NCI-H446 treated with DMSO at 0.1 percent for 48 hours (cell line): ENCODE measurements around the gene TUBB8.
"Not testable (repeated sequence)": the region's sequence is repeated elsewhere in the genome, so short reads cannot be mapped to it uniquely, and the experiment has no call there.

Experiments used
- DNase-seq: peaks from one replicate; lab custom pipeline; 2025; lab: John Stamatoyannopoulos, UW

Gene TUBB8

DNA sequence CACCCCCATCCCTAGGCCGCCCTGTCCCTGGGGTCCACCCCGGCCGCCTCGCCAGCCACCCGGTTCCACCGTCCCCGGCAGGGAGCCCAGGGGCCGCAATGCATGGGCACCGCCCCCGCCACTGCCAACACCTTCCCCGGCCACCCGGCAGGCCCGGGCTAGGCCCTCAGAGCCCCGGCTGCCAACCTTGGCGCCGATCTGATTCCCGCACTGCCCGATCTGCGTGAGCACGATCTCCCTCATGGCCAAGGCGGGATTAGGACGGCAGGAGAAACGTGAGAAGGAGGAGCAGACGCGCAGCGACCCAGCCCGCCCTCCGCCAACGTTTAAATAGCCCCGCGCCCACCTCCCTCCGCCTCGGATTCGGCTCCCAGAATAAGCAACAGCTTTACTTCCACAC, at the start of gene TUBB8:
TSS of gene TUBB8 (minus strand) at position 301 of the 400 bp plus-strand sequence. CDS start at position 243, 58 bp downstream.
- no peak for DNase-seq

GRCh38 chr10:96466-96865, 47.4 kb upstream of the TUBB8 start:
- DNase-seq, result no peak

GRCh38 chr10:95356-96115, 46.4 kb upstream of the TUBB8 start:
- DNase-seq, result no peak

DNA sequence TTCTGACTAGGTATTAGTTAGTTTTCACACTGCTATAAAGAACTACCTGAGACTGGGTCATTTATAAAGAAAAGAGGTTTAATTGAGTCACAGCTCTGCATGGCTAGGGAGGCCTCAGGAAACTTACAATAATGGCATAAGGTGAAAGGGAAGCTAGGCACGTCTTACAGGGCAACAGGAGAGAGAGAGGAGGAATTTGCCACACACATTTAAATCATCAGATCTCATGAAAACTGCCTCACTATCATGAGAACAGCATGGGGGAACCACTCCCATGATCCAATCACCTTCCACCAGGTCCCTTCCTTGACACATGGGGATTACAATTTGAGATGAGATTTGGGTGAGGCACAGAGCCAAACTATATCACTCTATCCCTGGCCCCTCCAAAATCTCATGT, 45.5 kb upstream of the TUBB8 start:
- no peak for DNase-seq

- DNase-seq, result no peak
Observed at GRCh38 chr10:92846-93245, 43.8 kb upstream of the TUBB8 start.

- no peak for DNase-seq
Observed at GRCh38 chr10:92153-92552, 43.1 kb upstream of the TUBB8 start.

DNA sequence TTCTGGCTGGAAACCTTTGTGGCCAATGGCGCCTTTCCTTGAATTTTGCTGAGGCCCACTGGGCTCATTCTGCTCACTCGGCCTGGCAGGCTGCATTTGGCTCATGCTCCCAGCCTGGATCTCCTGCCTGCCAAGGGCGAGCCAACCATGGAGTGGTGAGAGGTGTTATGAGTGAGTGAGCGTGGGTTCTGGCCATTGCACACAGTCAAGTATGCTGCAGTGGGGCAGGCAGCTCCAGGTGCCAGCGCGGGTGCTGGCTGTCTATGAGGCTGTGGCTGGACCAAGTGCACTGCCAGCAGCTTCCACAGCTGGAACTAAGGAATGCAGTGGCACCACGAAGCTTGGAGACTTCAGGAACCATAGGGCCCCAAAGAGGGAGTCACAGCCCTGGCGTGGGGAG, 42.2 kb upstream of the TUBB8 start:
- no peak for DNase-seq

- DNase-seq, result no peak
Observed at GRCh38 chr10:90161-90560, 41.1 kb upstream of the TUBB8 start.

DNA sequence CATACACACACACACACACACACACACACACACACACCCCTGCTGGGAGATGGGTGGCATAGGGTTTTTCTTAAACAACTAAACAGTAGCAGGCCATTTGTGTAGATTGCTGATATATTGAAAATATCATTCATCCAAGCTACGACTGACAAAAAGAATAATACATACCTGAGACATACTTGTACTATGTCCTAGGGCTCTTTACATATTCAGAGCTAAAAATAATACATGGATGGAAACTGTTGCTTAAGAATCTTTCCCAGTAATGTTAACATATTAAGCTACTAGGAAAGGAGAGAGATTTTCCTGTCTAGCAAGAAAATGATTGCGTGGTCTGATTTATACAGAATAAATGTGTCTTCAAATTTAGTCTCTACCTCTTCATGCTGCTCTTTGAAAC, 40.2 kb upstream of the TUBB8 start:
- no peak for DNase-seq

DNA sequence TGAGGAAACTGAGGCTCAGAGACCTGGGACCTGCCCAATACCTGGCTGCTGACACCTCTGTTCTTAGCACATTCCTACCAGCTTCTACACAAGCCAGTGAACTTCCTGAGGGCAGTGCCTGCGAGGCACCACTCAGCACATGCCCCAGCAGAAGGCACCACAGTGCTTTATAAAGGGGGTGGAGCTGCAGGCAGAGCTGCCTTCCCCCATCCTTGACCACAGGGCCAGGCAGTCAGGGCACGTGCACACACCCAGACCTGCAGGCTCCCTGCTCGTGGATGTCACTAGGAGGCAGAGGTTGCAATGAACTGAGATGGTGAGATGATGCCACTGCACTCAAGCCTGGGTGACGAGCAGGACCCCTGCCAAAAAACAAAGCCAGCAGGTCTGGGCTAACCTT, 39.2 kb upstream of the TUBB8 start:
- no peak for DNase-seq

GRCh38 chr10:87177-88080, 38.3 kb upstream of the TUBB8 start:
- DNase-seq, result no peak

DNA sequence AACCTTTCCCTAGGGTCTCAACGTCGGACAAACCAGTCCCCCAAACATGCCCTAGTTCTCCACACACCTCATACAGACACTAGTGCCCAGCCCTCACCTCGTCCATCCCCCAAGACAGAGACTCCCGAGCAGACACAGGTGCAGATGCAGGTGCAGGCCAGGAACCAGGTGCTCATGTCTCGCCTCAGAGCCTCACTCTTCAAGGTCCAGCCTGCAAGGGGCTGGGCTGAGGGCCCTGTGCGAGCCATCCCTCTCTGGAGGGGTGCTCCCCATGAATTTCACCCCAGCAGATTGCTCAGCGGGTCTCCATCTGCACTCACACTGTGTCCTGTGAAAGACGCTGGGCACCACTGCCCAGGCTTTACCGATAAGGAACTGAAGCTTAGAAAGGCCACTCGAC, 36.9 kb upstream of the TUBB8 start:
- DNase-seq, result no peak

DNA sequence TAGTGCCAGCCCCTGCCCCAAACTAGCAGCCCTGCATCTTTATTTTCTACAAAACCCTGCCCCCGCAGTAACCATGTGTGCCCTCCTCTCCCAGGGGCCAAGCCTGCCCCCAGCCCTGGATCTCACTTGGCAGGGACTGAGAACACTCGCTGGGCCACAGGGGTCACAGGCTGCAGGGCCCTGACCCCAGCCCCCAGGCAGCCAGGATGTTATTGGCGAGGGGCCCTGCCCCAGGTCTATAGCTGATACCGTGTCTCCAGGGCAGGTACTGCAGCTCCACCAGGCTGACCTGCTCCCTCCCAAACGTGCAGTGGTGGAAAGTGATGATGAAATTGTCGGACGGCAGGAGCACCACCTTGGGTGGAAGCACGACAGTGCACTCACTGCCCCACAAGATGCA, 35.9 kb upstream of the TUBB8 start:
- no peak for DNase-seq

GRCh38 chr10:83930-84530, 34.9 kb upstream of the TUBB8 start:
- DNase-seq, result no peak

GRCh38 chr10:80477-81105, 31.5 kb upstream of the TUBB8 start:
- no peak for DNase-seq

DNA sequence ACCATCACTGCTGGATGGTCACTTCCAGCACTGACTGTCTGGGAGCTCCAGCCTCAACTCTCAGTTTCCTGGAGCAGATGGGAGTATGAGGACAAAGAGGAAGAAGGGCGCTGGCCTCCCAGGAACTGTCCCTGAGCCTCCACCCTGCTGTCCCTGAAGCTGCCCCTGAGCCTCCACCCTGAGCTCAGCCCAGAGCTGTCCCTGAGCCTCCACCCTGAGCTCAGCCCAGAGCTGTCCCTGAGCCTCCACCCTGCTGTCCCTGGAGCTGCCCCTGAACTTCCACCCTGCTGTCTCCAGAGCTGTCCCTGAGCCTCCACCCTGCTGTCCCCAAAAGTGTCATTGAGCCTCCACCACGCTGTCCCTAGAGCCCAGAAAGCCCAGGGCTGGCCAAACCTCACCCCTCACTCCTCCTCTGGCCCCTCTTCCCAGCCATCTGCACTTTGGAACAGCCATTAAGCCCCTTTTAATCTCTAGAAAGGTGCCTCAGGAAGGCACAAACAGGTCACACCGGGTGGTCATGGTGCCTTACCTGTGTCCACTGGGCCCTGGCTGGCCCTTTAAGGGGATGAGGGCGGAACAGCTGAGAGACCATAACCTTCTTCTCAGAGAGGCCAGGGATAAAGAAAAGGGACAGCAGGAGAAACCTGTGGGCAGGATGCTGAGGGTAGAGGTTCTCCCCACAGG, 30.6 kb upstream of the TUBB8 start:
- DNase-seq, result no peak

GRCh38 chr10:78556-78955, 29.5 kb upstream of the TUBB8 start:
- no peak for DNase-seq

DNA sequence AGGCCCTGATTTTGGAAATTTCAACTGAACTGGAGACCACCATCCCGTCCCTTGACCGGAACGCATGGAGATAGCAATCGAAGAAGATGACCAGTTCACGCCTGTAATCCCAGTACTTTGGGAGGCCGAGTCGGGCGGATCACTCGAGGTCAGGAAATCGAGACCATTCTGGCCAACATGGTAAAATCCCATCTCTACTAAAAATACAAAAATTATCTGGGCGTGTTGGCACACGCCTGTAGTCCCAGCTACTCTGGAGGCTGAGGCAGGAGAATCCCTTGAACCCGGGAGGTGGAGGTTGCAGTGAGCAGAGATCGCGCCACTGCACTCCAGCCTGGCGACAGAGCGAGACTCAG, 25.1 kb upstream of the TUBB8 start:
- DNase-seq, result not testable (repeated sequence)

DNA sequence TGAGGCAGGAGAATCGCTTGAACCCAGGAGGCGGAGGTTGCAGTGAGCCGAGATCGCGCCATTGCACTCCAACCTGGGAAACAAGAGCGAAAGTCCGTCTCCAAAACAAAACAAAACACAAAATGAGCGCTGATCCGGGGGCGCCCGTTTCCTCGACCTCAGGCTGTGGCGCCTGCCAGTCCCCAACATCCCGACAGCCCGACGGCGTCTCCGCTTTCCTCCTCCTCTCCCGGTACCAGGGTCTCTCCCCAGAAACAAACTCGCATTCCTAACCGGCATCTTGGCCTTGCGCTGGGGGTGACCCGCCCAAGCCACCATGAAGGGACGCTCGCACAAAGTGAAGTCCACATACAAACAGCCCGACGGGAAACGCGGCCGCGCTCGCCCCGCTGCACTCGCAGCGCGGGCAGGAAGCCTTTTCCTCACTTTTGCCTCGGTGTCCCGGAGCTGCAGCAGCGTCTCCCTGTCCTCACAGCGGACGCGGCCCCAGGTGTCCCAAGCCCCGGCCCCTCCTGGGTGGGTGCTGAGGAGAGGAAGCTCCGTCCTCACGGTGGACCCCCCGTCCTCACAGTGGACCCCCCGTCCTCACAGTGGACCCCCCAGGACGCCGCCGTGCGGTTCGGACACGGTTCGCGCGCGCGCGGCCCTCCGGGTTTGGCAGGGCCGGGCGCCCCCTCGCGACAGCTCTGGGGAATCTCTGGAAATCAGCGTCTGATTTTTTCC, 24.6 kb upstream of the TUBB8 start:
- DNase-seq, result not testable (repeated sequence)

DNA sequence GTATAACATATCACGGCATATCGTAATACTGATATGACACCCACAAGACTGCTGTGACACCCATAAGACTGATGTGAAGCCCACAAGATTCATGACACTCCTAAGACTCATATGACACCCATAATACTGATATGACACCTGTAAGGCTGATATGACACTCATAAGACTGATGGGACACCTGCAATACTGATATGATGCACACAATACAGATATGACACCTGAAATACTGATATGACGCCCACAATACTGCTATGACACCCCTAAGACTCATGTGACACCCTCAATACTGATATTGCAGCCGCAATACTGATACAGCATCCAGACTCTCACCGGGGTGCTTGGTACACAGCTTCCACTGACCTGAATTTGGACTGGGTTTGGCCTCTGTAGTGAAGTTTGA, 19.1 kb upstream of the TUBB8 start:
- not testable (repeated sequence) for DNase-seq

GRCh38 chr10:49926-50325, 830 bp upstream of the TUBB8 start:
- not testable (repeated sequence) for DNase-seq
